K562 (cell line): ENCODE data around the gene PLA2R1. TPM values are rescaled to one million over a fixed set of nuclear protein-coding genes. Genes with fewer than 3 reads are reported as not detected.

Source experiments
- ARID4B ChIP-seq: sonication (generic); formaldehyde crosslinking; IDR thresholded peaks from 2 replicates; pipeline ENCODE4 v1.8.0; 2022; ENCODE audit warnings: mild to moderate bottlenecking, missing genetic modification reagents
- CEBPB ChIP-seq: fragments of 450-650 bp; IDR thresholded peaks from 2 replicates; pipeline ENCODE4 v1.6.1; 2016; ENCODE audit warnings: missing genetic modification characterization, missing compliant biosample characterization
- CUX1 ChIP-seq: fragments of 200-800 bp; sonication (Bioruptor generic); IDR thresholded peaks from 2 replicates; pipeline ENCODE4 v1.6.1; 2016; ENCODE audit warnings: missing genetic modification characterization, missing compliant biosample characterization
- RAD21 ChIP-seq, 2 experiments: fragments of 250-450 bp in 1 of 2; fragments of 450-650 bp in 1 of 2; sonication (Bioruptor Pico) in 1 of 2; formaldehyde crosslinking in 1 of 2; IDR thresholded peaks in 1 of 2; conservative IDR thresholded peaks in 1 of 2; 2 replicates each; pipeline versions ENCODE4 v1.4.0 to v1.8.0; 2020 to 2022; ENCODE audit warnings: mild to moderate bottlenecking in 2 of 2, moderate library complexity in 1 of 2
- RBM15 ChIP-seq: fragments of 200-400 bp; formaldehyde crosslinking; IDR thresholded peaks from 2 replicates; pipeline ENCODE4 v1.6.1; 2018; ENCODE audit warnings: mild to moderate bottlenecking, low read length, moderate library complexity; ENCODE audit not compliant: insufficient read depth
- STAG1 ChIP-seq: sonication (generic); formaldehyde crosslinking; IDR thresholded peaks from 2 replicates; pipeline ENCODE4 v1.5.0; 2020; ENCODE audit warnings: missing genetic modification reagents, borderline replicate concordance
- TFAP4 ChIP-seq: sonication (generic); formaldehyde crosslinking; IDR thresholded peaks from 2 replicates; pipeline ENCODE4 v1.8.0; 2022; ENCODE audit warnings: missing genetic modification reagents, mild to moderate bottlenecking, moderate library complexity, borderline replicate concordance
- polyA plus RNA-seq, 8 experiments: library from polyadenylated mRNA; depleted of rRNA in 4 of 8; stranded (reverse) in 5 of 8; unstranded in 3 of 8; fragments of >200 nt; fragmentation: Nextera tagmentation in 2 of 8; fragmentation: Illumina TruSeq in 1 of 8; extraction: Ambion mirVana in 2 of 8; extraction: Trizol in 1 of 8; gene quantifications; 2 replicates each; pipeline versions ENCODE4 v1.2.1 to v1.2.3, GENCODE V29; 2011 to 2014; ENCODE audit warnings: inconsistent platforms in 1 of 8, missing spikeins in 1 of 8
- total RNA-seq, 7 experiments: library from RNA; depleted of rRNA in 6 of 7; stranded (reverse); fragments of >200 nt in 6 of 7; fragmentation: Illumina TruSeq in 2 of 7; extraction: Trizol in 2 of 7; gene quantifications; 2 replicates each; pipeline versions ENCODE4 v1.2.1 to v1.2.3, GENCODE V29; 2011 to 2021; ENCODE audit warnings: low replicate concordance in 1 of 7

The PLA2R1 gene
- total and polyA plus RNA-seq, 9 of the 15 experiments (the other 6 are each of a cell fraction or from before 2014, with no cell fraction given) = not detected

- no peak for TF ChIP-seq TFAP4 (CRISPR knock-in tag)
- TF ChIP-seq CEBPB (tag) = no peak
- TF ChIP-seq RAD21 (CRISPR knock-in tag; conservative IDR thresholded peaks at IDR 0.05 in 1 of 2, IDR thresholded peaks at IDR 0.05 in 1 of 2) = no peak
- TF ChIP-seq STAG1 = no peak
- no peak for TF ChIP-seq ARID4B (CRISPR knock-in tag)
- no peak for TF ChIP-seq RBM15
- no peak for TF ChIP-seq CUX1
These were observed 882 bp downstream of the PLA2R1 start (continued) for GRCh38 chr2:160061533-160061932.
